Skeletal muscle tissue (tissue), 4 donors: Measurements from ENCODE around the gene KLHDC8A. TPM values are rescaled to one million over a fixed set of nuclear protein-coding genes. Genes with fewer than 3 reads are reported as not detected.

Experiments used
- H3K27ac ChIP-seq: one replicate; pipeline ENCODE4 v1.7.0; 2013; ENCODE audit warnings: mild to moderate bottlenecking, low read depth, low read length, inconsistent platforms
- H3K27me3 ChIP-seq, 3 donors: one replicate each; pipeline ENCODE4 v1.7.0; 2013; ENCODE audit warnings: low read length in 3 of 3; ENCODE audit not compliant: control insufficient read depth in 3 of 3, insufficient read depth in 3 of 3
- H3K36me3 ChIP-seq, 3 donors: one replicate each; pipeline ENCODE4 v1.7.0; 2013; ENCODE audit warnings: low read length in 3 of 3; ENCODE audit not compliant: control insufficient read depth in 3 of 3, insufficient read depth in 3 of 3
- H3K4me1 ChIP-seq, 3 donors: one replicate each; pipeline ENCODE4 v1.7.0; 2013; ENCODE audit warnings: low read length in 3 of 3, mild to moderate bottlenecking in 3 of 3; ENCODE audit not compliant: control insufficient read depth in 3 of 3, insufficient read depth in 3 of 3
- H3K4me3 ChIP-seq, 3 donors: one replicate each; pipeline ENCODE4 v1.7.0; 2013; ENCODE audit warnings: low read length in 3 of 3
- H3K9ac ChIP-seq, 3 donors: one replicate each; pipeline ENCODE4 v1.7.0; 2013; ENCODE audit warnings: low read length in 3 of 3, mild to moderate bottlenecking in 3 of 3, moderate library complexity in 2 of 3, low read depth in 1 of 3
- H3K9me3 ChIP-seq, 3 donors: one replicate each; pipeline ENCODE4 v1.7.0; 2013; ENCODE audit warnings: low read length in 3 of 3; ENCODE audit not compliant: control insufficient read depth in 3 of 3
- total RNA-seq: library from RNA; depleted of rRNA; stranded (reverse); fragments of >200 nt; gene quantifications from one replicate; pipeline ENCODE4 v1.2.3, GENCODE V29; 2014
- donor health status: Osteomylitis.

The KLHDC8A gene
- total RNA-seq, 1 donor from 2014 or later: 0.52 TPM

- peaks cover 5 to 14% (median 10%) of the 10 kb centered on the region in 3 donors for H3K27me3 ChIP-seq
- H3K4me3 ChIP-seq: no peak overlapping the region
- H3K9me3 ChIP-seq: no peaks in the 10 kb centered on the region
- H3K27ac ChIP-seq: no peak overlapping the region
- no peak overlapping the region for H3K9ac ChIP-seq
- no peaks in the 10 kb centered on the region for H3K36me3 ChIP-seq
- no peaks in the 10 kb centered on the region for H3K4me1 ChIP-seq
Observed at GRCh38 chr1:205382561-205382960, 25.8 kb upstream of the KLHDC8A start.

DNA sequence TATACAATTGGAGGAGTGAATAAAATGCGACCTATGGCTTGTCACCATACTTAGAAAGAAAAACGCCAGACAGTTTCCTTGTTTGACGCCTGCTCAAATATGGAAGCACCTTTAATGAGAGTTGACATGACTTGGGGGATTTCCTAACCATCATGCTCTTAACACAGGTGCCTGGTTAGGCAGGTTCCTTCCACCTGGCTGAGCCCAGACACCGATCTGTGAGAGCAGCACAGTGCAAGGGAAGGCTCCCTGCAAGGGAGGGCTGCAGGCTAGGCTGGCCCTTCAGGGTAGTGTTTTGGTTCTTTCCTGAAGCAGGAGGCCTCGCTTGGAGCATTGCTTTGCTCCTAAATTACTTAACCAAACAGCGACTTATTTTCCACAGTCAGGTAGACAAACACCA lies 24.6 kb upstream of the KLHDC8A start:
- H3K27me3 ChIP-seq: peaks cover 5 to 12% (median 10%) of the 10 kb centered on the region in 3 donors
- no peaks in the 10 kb centered on the region for H3K4me1 ChIP-seq
- H3K9ac ChIP-seq: no peak overlapping the region
- H3K36me3 ChIP-seq: no peaks in the 10 kb centered on the region
- no peak overlapping the region for H3K27ac ChIP-seq
- H3K9me3 ChIP-seq: no peaks in the 10 kb centered on the region
- H3K4me3 ChIP-seq: no peak overlapping the region

- Histone ChIP-seq H3K9ac (no peak overlapping the region), H3K4me1 (peaks cover 0 to under 1% (median 0%) of the 10 kb centered on the region in 3 donors), H3K27ac (no peak overlapping the region), H3K27me3 (peaks cover 5 to 12% (median 10%) of the 10 kb centered on the region in 3 donors), H3K36me3 (no peaks in the 10 kb centered on the region), H3K9me3 (no peaks in the 10 kb centered on the region), H3K4me3 (no peak overlapping the region)
Observed at GRCh38 chr1:205380882-205381281, 24.2 kb upstream of the KLHDC8A start.

DNA sequence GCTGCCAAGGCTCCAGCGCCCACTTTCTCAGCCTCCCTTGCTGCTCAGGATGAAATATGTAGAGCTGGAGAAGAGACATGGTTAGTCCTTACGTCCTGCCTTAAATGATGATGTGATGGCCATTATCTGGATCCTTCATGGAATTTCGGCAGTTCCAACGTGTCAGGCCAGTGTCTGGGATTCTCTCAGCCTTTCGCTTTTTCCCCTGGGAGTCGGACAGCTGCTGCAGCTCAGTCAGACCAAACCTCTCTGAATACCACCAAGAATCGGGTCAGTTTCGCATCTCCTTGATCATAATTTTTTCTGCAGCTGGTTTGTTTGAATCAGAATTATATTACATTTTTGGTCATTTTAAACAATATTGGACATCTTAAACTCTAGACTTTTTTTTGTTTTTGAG lies 22.3 kb upstream of the KLHDC8A start:
- peaks cover 6 to 12% (median 10%) of the 10 kb centered on the region in 3 donors for H3K27me3 ChIP-seq
- no peak overlapping the region for H3K27ac ChIP-seq
- no peak overlapping the region for H3K4me3 ChIP-seq
- H3K9me3 ChIP-seq: no peaks in the 10 kb centered on the region
- no peak overlapping the region for H3K9ac ChIP-seq
- H3K36me3 ChIP-seq: no peaks in the 10 kb centered on the region
- peaks cover 0 to 2% (median 0%) of the 10 kb centered on the region in 3 donors for H3K4me1 ChIP-seq

DNA sequence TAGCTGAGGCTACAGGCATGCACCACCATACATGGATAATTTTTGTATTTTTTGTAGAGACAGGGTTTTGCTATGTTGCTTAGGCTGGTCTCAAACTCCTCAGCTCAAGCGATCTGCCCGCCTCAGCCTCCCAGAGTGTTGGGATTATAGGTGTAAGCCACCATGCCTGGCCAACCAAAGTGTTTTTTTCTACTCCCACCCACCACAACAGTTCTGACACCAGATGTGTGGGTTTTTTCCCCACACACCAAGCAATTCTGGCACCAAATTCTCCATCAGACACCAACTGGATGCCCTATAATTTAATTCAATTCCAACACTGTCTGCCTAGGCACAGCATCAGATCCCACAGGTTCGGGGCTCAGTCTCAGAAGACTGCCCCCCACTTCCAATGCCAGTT lies 20.6 kb upstream of the KLHDC8A start:
- no peak overlapping the region for H3K27ac ChIP-seq
- peaks cover 0 to 2% (median 0%) of the 10 kb centered on the region in 3 donors for H3K4me1 ChIP-seq
- H3K9me3 ChIP-seq: no peaks in the 10 kb centered on the region
- no peaks in the 10 kb centered on the region for H3K36me3 ChIP-seq
- H3K4me3 ChIP-seq: no peak overlapping the region
- H3K9ac ChIP-seq: no peak overlapping the region
- H3K27me3 ChIP-seq: peaks cover 9 to 18% (median 12%) of the 10 kb centered on the region in 3 donors

DNA sequence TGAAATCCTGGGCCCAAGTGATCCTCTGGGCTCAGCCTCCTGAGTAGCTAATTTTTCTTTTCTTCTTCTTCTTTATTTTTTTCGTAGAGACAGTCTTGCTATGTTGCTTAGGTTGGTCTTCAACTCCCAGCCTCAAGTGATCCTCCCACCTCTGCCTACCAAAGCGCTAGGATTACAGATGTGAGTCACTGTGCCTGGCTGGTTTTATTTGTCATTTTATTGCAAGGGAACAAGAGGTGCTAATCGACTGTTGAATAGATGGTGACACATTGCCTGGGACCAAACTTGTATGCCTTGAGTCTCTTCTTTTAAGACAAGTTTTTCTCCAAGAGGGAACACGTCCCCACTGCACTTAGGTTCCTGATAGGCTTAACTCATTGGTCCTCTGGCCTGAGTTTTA lies 20.0 kb upstream of the KLHDC8A start:
- no peak overlapping the region for H3K27ac ChIP-seq
- no peaks in the 10 kb centered on the region for H3K36me3 ChIP-seq
- H3K4me1 ChIP-seq: peaks cover 0 to 2% (median 0%) of the 10 kb centered on the region in 3 donors
- peaks cover 9 to 18% (median 12%) of the 10 kb centered on the region in 3 donors for H3K27me3 ChIP-seq
- H3K9me3 ChIP-seq: no peaks in the 10 kb centered on the region
- H3K9ac ChIP-seq: no peak overlapping the region
- H3K4me3 ChIP-seq: no peak overlapping the region

- no peaks in the 10 kb centered on the region for H3K36me3 ChIP-seq
- H3K9me3 ChIP-seq: no peaks in the 10 kb centered on the region
- no peak overlapping the region for H3K27ac ChIP-seq
- no peak overlapping the region for H3K4me3 ChIP-seq
- peaks cover 0 to 2% (median 0%) of the 10 kb centered on the region in 3 donors for H3K4me1 ChIP-seq
- H3K27me3 ChIP-seq: peaks cover 9 to 13% (median 12%) of the 10 kb centered on the region in 3 donors
- no peak overlapping the region for H3K9ac ChIP-seq
Observed at GRCh38 chr1:205375835-205376545, 19.3 kb upstream of the KLHDC8A start.

GRCh38 chr1:205374210-205375078 lies 17.7 kb upstream of the KLHDC8A start:
- no peaks in the 10 kb centered on the region for H3K36me3 ChIP-seq
- no peak overlapping the region for H3K4me3 ChIP-seq
- peaks cover 0 to 2% (median 0%) of the 10 kb centered on the region in 3 donors for H3K4me1 ChIP-seq
- no peak overlapping the region for H3K27ac ChIP-seq
- no peak overlapping the region for H3K9ac ChIP-seq
- H3K9me3 ChIP-seq: no peaks in the 10 kb centered on the region
- H3K27me3 ChIP-seq: peaks cover 9 to 15% (median 10%) of the 10 kb centered on the region in 3 donors

DNA sequence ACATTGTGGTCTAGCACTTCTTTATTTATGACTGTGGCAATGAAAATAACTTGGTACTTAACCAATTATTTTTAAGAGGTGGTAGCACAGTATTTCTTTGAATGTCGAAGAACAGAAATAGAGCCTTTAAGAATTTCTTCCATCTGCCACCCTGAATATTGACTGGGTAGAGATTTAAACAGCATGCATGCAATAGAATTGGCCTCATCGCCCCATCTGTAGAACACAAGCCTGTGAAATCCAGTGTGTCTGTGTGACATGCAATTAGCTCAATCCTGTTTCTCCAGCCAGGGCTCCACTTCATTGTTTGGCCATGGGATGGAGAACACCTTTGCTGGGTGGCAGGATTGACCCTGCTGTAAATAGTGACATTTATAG lies 17.1 kb upstream of the KLHDC8A start:
- H3K9me3 ChIP-seq: no peaks in the 10 kb centered on the region
- no peak overlapping the region for H3K27ac ChIP-seq
- no peaks in the 10 kb centered on the region for H3K36me3 ChIP-seq
- no peak overlapping the region for H3K9ac ChIP-seq
- H3K4me1 ChIP-seq: peaks cover 0 to 2% (median 0%) of the 10 kb centered on the region in 3 donors
- peaks cover 4 to 12% (median 5%) of the 10 kb centered on the region in 3 donors for H3K27me3 ChIP-seq
- no peak overlapping the region for H3K4me3 ChIP-seq
